GM12873 (cell line): Measurements from ENCODE around the gene NOXA1.

Experiments used
- TF ChIP-seq, protein P1 (sequence below): IDR thresholded peaks from 2 replicates; pipeline ENCODE4 v1.5.1; 2012; ENCODE audit warnings: low read depth, mild to moderate bottlenecking, moderate library complexity, low read length, control low read depth; ENCODE audit not compliant: insufficient read depth; ENCODE audit errors: missing control alignments

The NOXA1 gene

GRCh38 chr9:137385061-137385655, 38.0 kb upstream of the NOXA1 start:
- TF ChIP-seq, protein P1, sequence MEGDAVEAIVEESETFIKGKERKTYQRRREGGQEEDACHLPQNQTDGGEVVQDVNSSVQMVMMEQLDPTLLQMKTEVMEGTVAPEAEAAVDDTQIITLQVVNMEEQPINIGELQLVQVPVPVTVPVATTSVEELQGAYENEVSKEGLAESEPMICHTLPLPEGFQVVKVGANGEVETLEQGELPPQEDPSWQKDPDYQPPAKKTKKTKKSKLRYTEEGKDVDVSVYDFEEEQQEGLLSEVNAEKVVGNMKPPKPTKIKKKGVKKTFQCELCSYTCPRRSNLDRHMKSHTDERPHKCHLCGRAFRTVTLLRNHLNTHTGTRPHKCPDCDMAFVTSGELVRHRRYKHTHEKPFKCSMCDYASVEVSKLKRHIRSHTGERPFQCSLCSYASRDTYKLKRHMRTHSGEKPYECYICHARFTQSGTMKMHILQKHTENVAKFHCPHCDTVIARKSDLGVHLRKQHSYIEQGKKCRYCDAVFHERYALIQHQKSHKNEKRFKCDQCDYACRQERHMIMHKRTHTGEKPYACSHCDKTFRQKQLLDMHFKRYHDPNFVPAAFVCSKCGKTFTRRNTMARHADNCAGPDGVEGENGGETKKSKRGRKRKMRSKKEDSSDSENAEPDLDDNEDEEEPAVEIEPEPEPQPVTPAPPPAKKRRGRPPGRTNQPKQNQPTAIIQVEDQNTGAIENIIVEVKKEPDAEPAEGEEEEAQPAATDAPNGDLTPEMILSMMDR: no peak

DNA sequence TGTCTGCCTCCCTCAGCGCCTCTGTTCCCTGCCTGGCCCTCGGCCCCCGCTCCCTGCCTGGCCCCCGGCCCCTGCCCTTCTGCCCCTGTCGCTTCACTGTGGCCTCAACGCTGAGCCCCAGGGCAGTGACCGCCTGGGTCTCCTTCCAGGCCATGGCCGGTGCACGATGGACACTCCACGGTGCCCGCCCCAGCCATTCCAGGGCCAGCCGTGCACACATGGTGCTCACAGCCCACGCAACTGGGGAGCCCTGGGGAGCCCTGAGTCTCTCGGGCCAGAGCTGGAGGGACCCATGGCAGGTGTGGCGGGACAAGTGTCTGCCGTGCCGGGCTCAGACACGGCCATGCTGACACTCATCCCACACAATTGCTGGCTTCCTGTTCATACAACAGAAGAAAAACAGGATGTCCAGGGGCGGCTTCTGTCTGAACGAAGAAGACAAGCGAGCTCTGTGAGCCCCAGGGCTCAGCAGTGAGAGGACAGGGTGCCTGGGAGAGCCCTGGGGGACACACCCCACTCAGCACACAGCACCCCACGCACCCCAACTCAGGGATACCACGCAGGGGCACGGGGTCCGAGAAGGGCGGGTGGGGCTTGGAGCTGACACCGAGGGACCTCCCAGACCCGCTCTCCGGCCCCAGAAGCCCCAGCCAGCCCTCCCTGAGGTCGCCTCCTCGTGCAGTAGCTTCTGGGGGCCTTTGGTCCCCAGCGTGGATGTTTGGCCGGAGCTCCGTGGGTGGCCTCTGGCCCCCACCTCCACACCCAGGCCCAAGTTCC, 35.9 kb upstream of the NOXA1 start:
- TF ChIP-seq, protein P1: no peak

GRCh38 chr9:137387891-137388560, 35.2 kb upstream of the NOXA1 start:
- TF ChIP-seq, protein P1: no peak

DNA sequence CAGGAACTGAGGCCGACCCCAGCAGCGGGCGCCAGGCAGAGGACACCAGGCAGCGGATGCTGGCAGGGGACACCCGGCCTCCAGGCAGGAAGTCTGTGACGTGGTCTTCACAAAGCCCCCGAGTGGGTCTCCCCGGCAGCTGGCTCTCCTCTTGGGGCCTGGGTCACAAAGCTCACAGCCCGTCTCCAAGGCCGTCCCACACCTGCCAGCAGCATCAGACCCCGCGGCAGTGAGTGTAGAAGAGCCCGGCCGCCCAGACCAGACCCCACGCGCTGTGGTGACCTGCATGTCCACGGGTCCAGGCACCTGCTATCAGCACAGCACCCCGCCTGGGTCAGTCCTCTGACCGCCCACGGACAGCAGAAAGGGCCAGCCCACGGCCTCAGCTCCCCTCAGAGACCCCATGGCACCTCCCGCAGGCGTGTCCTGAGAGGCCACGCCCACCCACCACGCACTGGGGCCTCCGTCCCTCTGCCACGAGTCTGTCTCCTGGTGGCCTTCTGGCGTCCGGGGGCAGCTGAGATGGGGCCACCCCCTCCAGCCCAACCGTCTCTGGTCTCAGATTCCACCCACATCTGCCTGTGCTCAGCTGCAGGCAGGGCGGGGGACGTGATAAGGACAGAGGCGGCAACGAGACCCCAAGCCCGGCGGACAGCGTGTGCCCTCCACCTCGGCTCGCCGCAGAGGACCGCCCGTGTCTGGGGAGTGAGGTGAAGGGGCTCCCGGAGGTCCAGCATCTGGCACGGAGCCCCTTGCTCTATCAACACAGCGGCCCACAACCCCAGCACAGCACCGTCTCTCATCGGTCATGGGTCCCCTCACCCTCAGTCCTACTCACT, 34.4 kb upstream of the NOXA1 start:
- TF ChIP-seq, protein P1: no peak

DNA sequence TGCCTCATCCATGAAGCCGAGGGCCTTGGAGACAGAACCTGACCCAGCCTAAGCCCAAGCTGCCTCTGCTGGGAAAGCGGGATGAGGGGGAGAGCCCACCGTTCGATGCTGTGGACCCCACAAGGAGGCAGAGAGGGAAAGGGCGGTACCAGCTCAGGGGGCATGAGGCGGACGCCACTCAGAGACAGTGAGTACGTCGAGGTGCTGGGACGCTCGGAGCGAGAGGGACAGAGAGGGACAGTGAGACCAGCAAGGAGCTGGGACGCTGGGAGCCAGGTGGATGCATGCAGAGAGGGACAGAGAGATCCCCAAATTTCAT, 33.8 kb upstream of the NOXA1 start:
- TF ChIP-seq, protein P1: no peak

GRCh38 chr9:137390553-137391410, 32.4 kb upstream of the NOXA1 start:
- TF ChIP-seq, protein P1: no peak
